HG03378 (cell line): ENCODE results near the gene BBS2.
"Not testable (repeated sequence)": the region's sequence is repeated elsewhere in the genome, so short reads cannot be mapped to it uniquely, and the experiment has no call there.

Source experiments
- ATAC-seq: cut with Tn5 transposase; IDR thresholded peaks from one replicate; pipeline ENCODE4 v1.9.1; 2021; ENCODE audit warnings: mild to moderate bottlenecking, moderate library complexity; ENCODE audit not compliant: unreplicated experiment

BBS2 gene

DNA sequence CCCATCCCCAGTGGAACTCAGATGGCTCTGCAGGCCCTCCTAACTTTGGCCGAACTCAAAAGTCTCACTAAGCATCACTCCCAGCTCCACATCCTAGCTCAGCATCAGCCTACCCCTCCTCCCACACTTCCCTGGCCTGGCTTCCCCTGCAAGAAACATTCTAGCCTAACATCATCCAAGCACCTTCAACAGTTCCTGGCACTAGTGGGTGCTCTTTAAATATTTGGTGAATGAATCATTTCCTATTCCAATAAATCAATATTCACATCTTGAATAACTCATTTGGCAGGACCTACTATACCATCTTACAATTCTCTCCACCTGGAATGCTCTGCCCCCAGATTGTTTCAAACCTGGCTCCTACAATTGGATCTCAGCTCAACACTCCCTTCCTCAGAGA lies 11.0 kb upstream of the BBS2 start:
- no peak for ATAC-seq

DNA sequence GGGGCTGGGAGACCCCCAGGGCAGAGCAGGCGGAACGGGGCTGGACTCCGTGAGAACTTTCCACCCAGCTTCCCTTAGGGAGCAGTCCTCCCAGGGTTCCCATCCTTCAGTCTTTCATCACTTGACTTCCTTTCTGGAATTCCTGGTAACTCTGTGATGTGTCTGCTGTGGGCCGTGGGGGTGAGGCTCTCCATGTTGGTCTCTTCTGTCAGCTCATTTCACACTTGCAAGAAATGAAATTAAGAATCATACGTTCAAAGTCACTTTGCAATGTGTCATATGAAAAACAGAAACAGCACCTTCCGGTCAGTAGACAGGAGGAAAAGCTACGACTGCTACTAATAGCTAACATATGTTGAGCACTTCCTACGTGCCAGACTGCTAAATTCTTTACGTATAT lies 5.4 kb upstream of the BBS2 start:
- ATAC-seq = no peak

- ATAC-seq = no peak
Measured at GRCh38 chr16:56520251-56520577, 390 bp upstream of the BBS2 start.

DNA sequence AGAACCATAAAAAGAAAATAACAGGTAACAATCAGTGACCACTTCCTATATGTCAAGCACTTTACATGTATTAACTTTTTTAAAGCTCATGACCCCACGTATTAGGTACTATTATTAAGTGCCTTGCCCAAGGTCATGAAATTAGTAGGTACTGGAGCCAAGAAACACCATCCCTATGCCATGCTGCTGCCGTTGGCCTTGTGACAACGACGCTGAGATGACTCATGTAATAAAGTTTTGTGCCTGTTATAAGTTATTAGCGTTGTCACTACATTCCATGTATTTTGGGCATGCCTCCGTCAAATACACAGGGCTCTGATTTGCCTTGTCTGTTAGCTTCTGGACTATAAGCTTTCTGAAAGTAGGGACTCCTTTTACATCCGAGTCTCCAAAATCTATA lies 1.4 kb downstream of the BBS2 start:
- ATAC-seq = no peak

- ATAC-seq = no peak
Measured at GRCh38 chr16:56517206-56517605, 2.6 kb downstream of the BBS2 start.

DNA sequence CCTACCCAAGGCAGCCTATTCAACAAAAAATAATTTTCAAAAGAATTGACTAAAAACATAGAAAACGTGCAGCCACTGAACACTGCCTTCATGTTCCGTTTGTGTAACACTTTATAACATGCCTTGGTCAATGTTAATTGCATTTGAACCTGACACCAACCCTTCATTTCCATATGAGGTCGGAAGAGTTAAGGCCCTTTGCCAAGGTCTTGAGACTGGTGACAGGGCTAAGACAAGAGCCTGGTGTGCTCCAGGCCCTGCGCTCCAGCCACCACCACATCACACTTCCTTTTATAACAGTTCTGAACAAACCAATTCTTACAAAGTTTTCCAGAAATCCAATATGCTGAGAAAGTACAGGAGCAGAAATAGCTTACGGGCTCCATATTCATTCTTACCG lies 4.2 kb downstream of the BBS2 start:
- no peak for ATAC-seq

- ATAC-seq = no peak
Measured at GRCh38 chr16:56514845-56515244, 5.0 kb downstream of the BBS2 start.

DNA sequence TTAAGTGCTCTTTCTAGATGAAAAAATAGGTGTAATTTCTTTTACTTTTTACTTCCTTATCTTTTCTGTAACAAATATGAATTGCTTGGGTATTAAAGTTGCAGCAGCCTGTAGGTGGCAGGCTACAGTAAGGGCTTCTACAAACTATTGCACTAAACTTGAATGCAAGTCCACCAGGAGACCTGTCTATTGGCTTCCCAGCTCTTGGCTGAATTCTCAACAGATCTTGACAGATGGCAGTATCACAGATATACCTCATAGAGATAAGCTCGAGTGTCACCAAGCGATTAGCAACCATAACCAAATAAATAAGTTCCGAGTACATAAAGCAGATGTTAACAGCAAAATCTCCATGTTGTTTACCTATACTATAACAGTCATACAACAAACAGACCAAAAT lies 5.9 kb downstream of the BBS2 start:
- no peak for ATAC-seq

- no peak for ATAC-seq
Measured at GRCh38 chr16:56513091-56513490, 6.7 kb downstream of the BBS2 start.

- ATAC-seq = no peak
Measured at GRCh38 chr16:56512025-56512424, 7.8 kb downstream of the BBS2 start.

GRCh38 chr16:56510544-56510943 lies 9.3 kb downstream of the BBS2 start:
- no peak for ATAC-seq

DNA sequence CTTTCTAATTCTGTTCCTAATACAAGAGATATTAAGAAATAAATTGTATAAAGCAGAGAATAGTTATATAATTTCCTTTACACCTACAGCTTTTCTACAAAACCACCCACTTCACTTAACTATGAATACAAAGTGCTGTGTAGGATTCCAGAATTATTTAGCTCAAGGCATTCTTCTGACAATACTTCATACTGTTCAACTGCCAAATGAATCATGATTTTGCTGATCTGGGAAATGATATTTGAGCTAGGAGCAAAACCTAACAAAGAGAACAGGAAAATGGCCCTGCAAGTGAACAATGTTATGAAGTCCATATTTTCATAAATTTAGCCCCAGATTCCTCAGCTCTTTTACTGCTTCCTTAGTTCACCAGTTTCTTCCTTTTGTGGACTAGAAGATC lies 12.9 kb downstream of the BBS2 start:
- ATAC-seq = no peak

DNA sequence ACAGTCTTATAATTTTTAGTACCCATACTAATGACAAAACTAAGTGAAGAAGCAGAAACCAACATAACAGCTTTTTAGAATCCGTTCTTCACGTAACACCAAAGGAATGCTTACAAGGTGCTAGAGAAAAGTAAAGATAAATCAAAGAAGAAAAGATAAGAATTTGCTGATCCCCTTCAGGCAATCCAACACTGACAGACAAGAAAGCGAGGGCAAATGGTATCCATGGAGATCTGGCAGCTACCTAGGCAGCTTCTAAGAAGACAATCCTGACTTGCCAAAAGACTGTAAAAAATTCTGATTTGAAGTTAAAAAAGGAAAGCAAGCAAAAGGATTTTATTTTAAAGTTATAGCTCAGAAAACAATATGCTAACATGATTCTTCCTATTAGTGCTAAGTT lies 14.6 kb downstream of the BBS2 start:
- no peak for ATAC-seq

- no peak for ATAC-seq
Measured at GRCh38 chr16:56493815-56494214, 26.0 kb downstream of the BBS2 start.

DNA sequence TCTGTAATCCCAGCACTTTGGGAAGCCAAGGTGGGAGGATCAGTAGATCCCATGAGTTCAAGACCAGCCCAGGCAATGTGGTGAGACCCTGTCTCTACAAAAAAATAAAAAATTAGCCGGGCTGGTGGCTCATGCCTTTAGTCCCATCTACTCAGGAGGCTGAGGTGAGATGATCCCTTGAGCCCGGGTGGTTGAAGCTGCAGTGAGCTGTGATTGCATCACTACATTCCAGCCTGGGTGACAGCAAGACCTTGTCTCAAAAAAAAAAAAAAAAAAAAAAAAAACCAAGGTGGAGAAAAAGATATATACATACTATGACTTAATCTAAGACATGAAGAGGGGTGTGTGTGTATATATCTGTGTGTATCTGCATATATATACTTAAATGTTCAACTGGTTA lies 26.7 kb downstream of the BBS2 start:
- ATAC-seq = no peak

DNA sequence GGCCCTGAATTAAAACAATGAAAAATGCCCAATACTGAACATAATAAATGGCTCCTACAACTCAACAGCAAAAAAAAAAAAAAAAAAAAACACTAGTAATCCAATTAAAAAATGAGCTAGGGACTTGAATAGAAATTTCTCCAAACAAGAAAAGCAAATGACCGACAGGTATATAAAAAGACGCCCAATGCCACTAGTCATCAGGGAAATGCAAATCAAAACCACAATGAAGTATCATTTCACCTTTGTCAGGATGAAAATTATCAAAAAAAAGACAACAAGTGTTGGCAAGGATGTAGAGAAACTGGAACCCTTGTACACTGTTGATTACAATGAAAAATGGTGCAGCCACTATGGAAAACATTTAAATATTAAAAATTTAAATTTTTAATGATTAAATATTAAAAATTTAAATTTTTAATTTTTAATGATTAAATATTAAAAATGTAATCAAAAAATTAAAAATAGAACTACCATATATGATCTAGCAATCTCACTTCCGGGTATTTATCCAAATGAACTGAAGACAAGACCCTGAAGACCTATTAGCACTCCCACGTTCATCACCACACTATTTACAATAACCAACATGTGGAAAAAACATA lies 28.1 kb downstream of the BBS2 start:
- no peak for ATAC-seq

GRCh38 chr16:56488868-56489267 lies 31.0 kb downstream of the BBS2 start:
- ATAC-seq = not testable (repeated sequence)

DNA sequence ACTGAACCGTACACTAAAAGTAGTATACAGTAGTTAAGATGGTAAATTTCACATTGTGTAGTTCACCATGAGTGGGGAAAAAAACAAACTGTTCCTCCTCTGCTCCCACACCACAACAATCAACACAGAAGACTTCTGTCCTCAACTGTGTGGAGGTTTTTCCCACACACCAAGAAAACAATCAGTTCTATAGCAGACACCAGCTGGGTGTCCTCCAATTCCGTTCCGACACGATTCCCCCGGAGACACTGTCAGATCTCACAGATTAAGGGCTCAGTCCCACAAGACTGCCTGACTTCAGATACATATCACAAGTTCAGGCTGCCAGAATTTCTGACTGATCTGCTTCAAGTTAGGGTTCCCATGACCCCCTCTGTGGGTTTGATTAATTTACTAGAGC lies 31.8 kb downstream of the BBS2 start:
- ATAC-seq = no peak

DNA sequence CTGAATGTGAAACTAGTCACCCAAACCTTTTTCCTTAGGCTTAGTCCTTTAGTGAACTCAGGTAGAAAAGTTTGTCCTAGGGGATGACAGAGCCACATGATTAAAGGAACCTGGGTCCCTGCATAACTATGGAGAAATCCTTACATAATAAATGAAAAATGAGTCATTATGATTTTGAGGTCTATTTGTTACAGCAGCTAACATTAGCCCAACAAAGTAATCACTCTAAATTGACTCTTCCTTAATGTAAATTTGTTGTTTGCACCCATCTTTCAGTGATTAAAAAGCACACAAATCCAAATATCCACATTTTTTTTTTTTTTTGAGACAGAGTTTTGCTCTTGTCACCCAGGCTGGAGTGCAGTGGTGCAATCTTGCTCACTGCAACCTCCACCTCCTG lies 36.4 kb downstream of the BBS2 start:
- no peak for ATAC-seq

GRCh38 chr16:56482683-56483236 lies 37.1 kb downstream of the BBS2 start:
- ATAC-seq = no peak

- ATAC-seq = no peak
Measured at GRCh38 chr16:56481468-56482122, 38.2 kb downstream of the BBS2 start.

- no peak for ATAC-seq
Measured at GRCh38 chr16:56480776-56481467, 38.9 kb downstream of the BBS2 start.
